IMR-90 (cell line): ENCODE results near the gene UNKL. TPM values are rescaled to one million over a fixed set of nuclear protein-coding genes. Genes with fewer than 3 reads are reported as not detected.

Experiments
- ATAC-seq: fragments of 200-7000 bp; cut with Tn5 transposase; 2 replicates; pipeline ENCODE4 v1.9.1; 2020; ENCODE audit warnings: low read depth, mild to moderate bottlenecking, moderate library complexity
- BruUV-seq: library from RNA; stranded (reverse); fragments of 400-500 nt; replicated peaks from 2 replicates; lab custom pipeline; 2021; lab: Mats Ljungman, UMichigan
- CTCF ChIA-PET: fragments of 300-600 bp; formaldehyde crosslinking; extraction: SDS; loops from one replicate; lab custom pipeline; 2021; ENCODE audit warnings: antibody characterized with exemption; lab: Yijun Ruan, JAX
- POLR2A ChIA-PET: fragments of 300-600 bp; sonication (Branson Sonifier 250); formaldehyde crosslinking; loops from one replicate; lab custom pipeline; 2022; ENCODE audit warnings: antibody characterized with exemption; ENCODE audit not compliant: unreplicated experiment; lab: Charles Lee
- DNase-seq: peaks from one replicate; pipeline ENCODE4 v3.0.0; 2013
- H2AFZ ChIP-seq: replicated peaks from 2 replicates; pipeline ENCODE3; 2013; ENCODE audit warnings: low read length, mild to moderate bottlenecking; ENCODE audit not compliant: poor library complexity
- H2AK5ac ChIP-seq: 2 replicates; pipeline ENCODE4 v1.6.1; 2013; ENCODE audit warnings: low read depth, low read length, inconsistent platforms
- H2AK9ac ChIP-seq: replicated peaks from 2 replicates; pipeline ENCODE3; 2013; ENCODE audit warnings: mild to moderate bottlenecking, low read depth, low read length, moderate library complexity; ENCODE audit not compliant: poor library complexity
- H2BK120ac ChIP-seq: 2 replicates; pipeline ENCODE4 v1.6.1; 2013; ENCODE audit warnings: low read depth, low read length, inconsistent platforms
- H2BK15ac ChIP-seq: 3 replicates; pipeline ENCODE4 v1.6.1; 2013; ENCODE audit warnings: low read depth, low read length, inconsistent platforms
- H2BK20ac ChIP-seq: 2 replicates; pipeline ENCODE4 v1.6.1; 2013; ENCODE audit warnings: low read depth, mild to moderate bottlenecking, inconsistent platforms, low read length, moderate library complexity
- H2BK5ac ChIP-seq: 2 replicates; pipeline ENCODE4 v1.6.1; 2013; ENCODE audit warnings: mild to moderate bottlenecking, low read depth, low read length, inconsistent platforms; ENCODE audit not compliant: poor library complexity, severe bottlenecking
- H3K14ac ChIP-seq: replicated peaks from 2 replicates; pipeline ENCODE4 v1.6.1; 2013; ENCODE audit warnings: low read depth, low read length, inconsistent platforms
- H3K18ac ChIP-seq: 2 replicates; pipeline ENCODE4 v1.6.1; 2013; ENCODE audit warnings: low read depth, low read length, control low read depth
- H3K23ac ChIP-seq: 2 replicates; pipeline ENCODE4 v1.6.1; 2013; ENCODE audit warnings: low read depth, low read length, inconsistent platforms
- H3K27ac ChIP-seq: 2 replicates; pipeline ENCODE4 v1.5.1; 2013; ENCODE audit warnings: mild to moderate bottlenecking, control low read depth, low read length; ENCODE audit not compliant: insufficient read depth
- H3K27me3 ChIP-seq: 2 replicates; pipeline ENCODE4 v1.6.1; 2013; ENCODE audit warnings: low read length; ENCODE audit not compliant: control insufficient read depth, insufficient read depth
- H3K36me3 ChIP-seq: 2 replicates; pipeline ENCODE4 v1.6.1; 2013; ENCODE audit warnings: low read length, mixed read lengths; ENCODE audit not compliant: control insufficient read depth, insufficient read depth
- H3K4ac ChIP-seq: 2 replicates; pipeline ENCODE4 v1.6.1; 2013; ENCODE audit warnings: low read depth, low read length, inconsistent platforms
- H3K4me1 ChIP-seq: 2 replicates; pipeline ENCODE4 v1.6.1; 2013; ENCODE audit warnings: low read length, mixed read lengths; ENCODE audit not compliant: control insufficient read depth, insufficient read depth
- H3K4me2 ChIP-seq: 2 replicates; pipeline ENCODE4 v1.6.1; 2013; ENCODE audit warnings: low read depth, mild to moderate bottlenecking, control low read depth, low read length, moderate library complexity
- H3K4me3 ChIP-seq: 2 replicates; pipeline ENCODE4 v1.5.1; 2013; ENCODE audit warnings: low read depth, mild to moderate bottlenecking, control low read depth, low read length, moderate library complexity; ENCODE audit not compliant: insufficient read depth
- H3K56ac ChIP-seq: 2 replicates; pipeline ENCODE4 v1.6.1; 2013; ENCODE audit warnings: low read length, inconsistent platforms; ENCODE audit not compliant: insufficient read depth; ENCODE audit errors: extremely low read depth
- H3K79me1 ChIP-seq, 2 experiments: 2 replicates each; pipeline ENCODE4 v1.6.1; 2013; ENCODE audit warnings: low read length in 2 of 2, inconsistent platforms in 1 of 2, low read depth in 1 of 2
- H3K9ac ChIP-seq: 2 replicates; pipeline ENCODE4 v1.6.1; 2013; ENCODE audit warnings: low read depth, low read length, control low read depth
- H3K9me1 ChIP-seq: 2 replicates; pipeline ENCODE4 v1.6.1; 2013; ENCODE audit warnings: low read length, inconsistent platforms; ENCODE audit not compliant: insufficient read depth
- H3K9me3 ChIP-seq: 2 replicates; pipeline ENCODE4 v1.6.1; 2013; ENCODE audit warnings: low read length; ENCODE audit not compliant: control insufficient read depth, insufficient read depth
- H4K20me1 ChIP-seq: 2 replicates; pipeline ENCODE4 v1.6.1; 2013; ENCODE audit warnings: low read length, inconsistent platforms; ENCODE audit not compliant: insufficient read depth
- H4K5ac ChIP-seq: 2 replicates; pipeline ENCODE4 v1.6.1; 2013; ENCODE audit warnings: mild to moderate bottlenecking, low read depth, low read length, control low read depth
- H4K8ac ChIP-seq, 2 experiments: 2 replicates each; pipeline ENCODE4 v1.6.1; 2013; ENCODE audit warnings: low read depth in 2 of 2, low read length in 2 of 2, control low read depth in 1 of 2, inconsistent platforms in 1 of 2
- H4K91ac ChIP-seq: 2 replicates; pipeline ENCODE4 v1.6.1; 2013; ENCODE audit warnings: low read depth, low read length, inconsistent platforms; ENCODE audit not compliant: insufficient read depth
- CEBPB ChIP-seq: IDR thresholded peaks from 2 replicates; pipeline ENCODE4 v1.6.1; 2012; ENCODE audit warnings: low read depth, low read length, improper control_type of control experiment
- CHD1 ChIP-seq: IDR thresholded peaks from 2 replicates; pipeline ENCODE4 v1.6.1; 2012; ENCODE audit warnings: low read depth, low read length, improper control_type of control experiment
- ELK1 ChIP-seq: fragments of 150-350 bp; IDR thresholded peaks from 2 replicates; pipeline ENCODE4 v1.6.1; 2016; ENCODE audit warnings: low read depth, mild to moderate bottlenecking, low read length, moderate library complexity, borderline replicate concordance
- FOS ChIP-seq: fragments of 150-350 bp; IDR thresholded peaks from 2 replicates; pipeline ENCODE4 v1.6.1; 2016; ENCODE audit warnings: low read depth, low read length
- MAZ ChIP-seq: IDR thresholded peaks from 2 replicates; pipeline ENCODE4 v1.6.1; 2012; ENCODE audit warnings: low read depth, mild to moderate bottlenecking, low read length, improper control_type of control experiment, moderate library complexity, borderline replicate concordance
- NFE2L2 ChIP-seq: fragments of 150-350 bp; IDR thresholded peaks from 2 replicates; pipeline ENCODE4 v1.6.1; 2016; ENCODE audit warnings: low read depth, mild to moderate bottlenecking, low read length
- WGBS, 2 experiments: methylation state at CpG; one replicate each; pipeline versions ENCODE4 v1.1.5 to v1.1.7; 2013; ENCODE audit warnings: missing lambda C conversion rate in 2 of 2; ENCODE audit not compliant: insufficient read length in 1 of 2; ENCODE audit errors: extremely low coverage in 2 of 2; 5-methylcytosine and 5-hydroxymethylcytosine counted together
- dilution Hi-C: fragments of 300-500 bp; cut with HindIII; formaldehyde crosslinking; loops from one replicate; pipeline ENCODE4 v1.14.3; 2018; ENCODE audit warnings: low sequenced_read_pairs; ENCODE audit not compliant: unreplicated experiment
- in situ Hi-C: fragments of 300-500 bp; cut with MboI; formaldehyde crosslinking; loops from 3 replicates; pipeline ENCODE4 v1.14.3; 2019; ENCODE audit warnings: low sequenced_read_pairs, inconsistent platforms, mixed read lengths
- intact Hi-C: fragments of 100-400 bp; cut with micrococcal nuclease; formaldehyde crosslinking; loops from 2 replicates; pipeline ENCODE4 v1.10.0; 2022
- polyA plus RNA-seq, 3 experiments: library from polyadenylated mRNA; depleted of rRNA; stranded (reverse); fragments of >200 nt; gene quantifications; 2 replicates each; pipeline ENCODE4 v1.2.3, GENCODE V29; 2012; ENCODE audit warnings: low replicate concordance in 1 of 3
- total RNA-seq: library from RNA; depleted of rRNA; stranded (reverse); fragments of >200 nt; gene quantifications from 2 replicates; pipeline ENCODE4 v1.2.3, GENCODE V29; 2012

UNKL gene
- total and polyA plus RNA-seq, 2 of the 4 experiments (the other 2 are of a cell fraction), result 4.1 to 13.3 TPM

GRCh38 chr16:1459967-1460366, 45.5 kb upstream of the UNKL start:
- intact Hi-C loops (no loop called here), in situ Hi-C loops (no loop called here), dilution Hi-C loops (no loop called here)
- Histone ChIP-seq H2BK5ac (no peak overlapping the region), H3K79me1 (peaks cover 0 to 7% of the 10 kb centered on the region in 2 experiments; a peak in 1 of 4 replicates), H2BK120ac (no peak overlapping the region), H2BK20ac (no peak overlapping the region), H3K9me1 (no peaks in the 10 kb centered on the region), H2AK9ac (no peak overlapping the region), H4K20me1 (no peaks in the 10 kb centered on the region; the same call in 1 of the 2 replicates), H3K27ac (no peak overlapping the region), H3K9ac (no peak overlapping the region), H2AFZ (no peak overlapping the region), H3K4me2 (no peak overlapping the region), H3K23ac (no peak overlapping the region), H3K14ac (no peak overlapping the region), H3K9me3 (no peaks in the 10 kb centered on the region), H3K56ac (no peak overlapping the region), H4K91ac (no peak overlapping the region), H2AK5ac (no peak overlapping the region), H3K36me3 (peaks cover 46% of the 10 kb centered on the region), H3K27me3 (no peaks in the 10 kb centered on the region), H3K4me3 (no peak overlapping the region), H2BK15ac (no peak overlapping the region), H4K5ac (no peak overlapping the region), H4K8ac (no peak overlapping the region), H3K18ac (no peak overlapping the region), H3K4ac (no peak overlapping the region), H3K4me1 (no peaks in the 10 kb centered on the region)
- BruUV-seq, result no TSS peak
- DNase-seq, result no peak
- TF ChIP-seq NFE2L2 (no peak), CHD1 (no peak), ELK1 (no peak), CEBPB (no peak), MAZ (no peak), FOS (no peak)
- no peak for ATAC-seq
- POLR2A ChIA-PET, result no interaction called here
- WGBS, 2 experiments, result 100% methylated on average over 2 of the region's 10 CpGs; no CpG with 5 or more reads in 1 of the 2 experiments
- CTCF ChIA-PET, result no interaction called here
